Stimulated activated naive CD8-positive, alpha-beta T cell treated with anti-CD3 and anti-CD28 coated beads, Interleukin-15, Interleukin-2, amounts not matched to agents 100 ng/mL and 50 ng/mL, for 24 hours (primary cell): Measurements from ENCODE around the gene ZNF385C.

Experiments
- H3K27ac Mint-ChIP-seq: one replicate; pipeline ENCODE4 v1.8.0; 2021; ENCODE audit warnings: mild to moderate bottlenecking, mixed read lengths
- H3K27me3 Mint-ChIP-seq: one replicate; pipeline ENCODE4 v1.8.0; 2021; ENCODE audit warnings: mixed read lengths
- H3K36me3 Mint-ChIP-seq: one replicate; pipeline ENCODE4 v1.8.0; 2021; ENCODE audit warnings: low read depth, mixed read lengths
- H3K4me1 Mint-ChIP-seq: one replicate; pipeline ENCODE4 v1.8.0; 2021; ENCODE audit warnings: low read depth, mixed read lengths
- H3K4me3 Mint-ChIP-seq: one replicate; pipeline ENCODE4 v1.8.0; 2021; ENCODE audit warnings: mild to moderate bottlenecking, mixed read lengths
- H3K9me3 Mint-ChIP-seq: one replicate; pipeline ENCODE4 v1.8.0; 2021; ENCODE audit warnings: mixed read lengths

ZNF385C gene

DNA sequence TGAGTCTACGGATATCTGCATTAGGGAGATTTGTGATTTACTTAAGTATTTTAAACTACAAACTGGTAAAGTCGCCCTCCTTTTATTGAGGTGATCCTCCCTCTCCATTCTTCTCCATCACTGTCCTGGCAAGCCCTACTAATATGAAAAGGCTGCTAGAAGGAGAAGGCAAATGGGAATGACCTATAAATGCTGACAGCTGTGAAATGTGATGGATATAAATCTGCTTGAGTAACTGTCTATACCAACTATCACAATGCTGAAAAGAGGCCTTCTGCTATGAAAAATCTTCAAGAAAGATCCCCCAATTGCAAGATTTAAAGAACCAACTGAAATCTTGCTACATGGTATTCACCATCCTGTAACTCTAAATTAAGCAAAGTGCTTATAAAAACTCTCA is 96.5 kb downstream of the ZNF385C start:
- Mint-ChIP-seq H3K27ac (no peak overlapping the region), H3K9me3 (no peaks in the 10 kb centered on the region), H3K4me1 (peaks cover 15% of the 10 kb centered on the region), H3K27me3 (no peaks in the 10 kb centered on the region), H3K36me3 (peaks cover 55% of the 10 kb centered on the region), H3K4me3 (no peak overlapping the region)

DNA sequence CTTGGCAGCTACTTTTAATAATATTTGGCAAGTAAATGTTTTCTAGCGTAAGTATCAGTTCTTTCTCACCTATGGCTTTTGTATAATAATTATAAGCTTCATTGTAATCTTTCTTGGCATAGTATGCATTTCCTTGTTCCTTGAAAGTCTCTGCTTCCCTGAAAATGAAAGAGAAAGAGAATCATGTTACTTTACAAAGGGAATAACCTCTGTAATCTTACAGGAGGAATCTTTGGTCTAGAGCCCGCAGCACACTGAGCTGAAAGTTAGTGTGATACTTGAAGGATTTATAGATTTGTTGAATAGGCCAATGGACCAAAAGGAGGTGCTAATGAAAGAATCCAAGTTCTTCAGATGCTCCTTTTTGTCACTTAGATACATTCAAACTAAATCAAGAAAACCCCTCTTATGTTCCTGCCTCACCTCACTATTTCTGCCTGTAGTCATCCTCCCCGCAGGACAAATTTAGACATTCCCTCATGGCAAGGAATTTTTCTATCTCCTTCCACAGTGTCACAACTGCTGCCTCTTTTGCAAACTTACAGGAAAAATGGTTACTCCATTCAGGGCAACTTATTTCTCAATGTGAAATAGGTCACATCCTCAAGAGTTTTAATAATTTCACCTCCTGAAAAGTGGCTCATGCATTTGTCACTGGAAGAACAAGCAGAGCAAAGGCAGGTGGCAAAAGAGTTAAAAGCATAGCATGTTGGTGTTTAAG is 97.7 kb downstream of the ZNF385C start:
- Mint-ChIP-seq H3K27me3 (no peaks in the 10 kb centered on the region), H3K36me3 (peaks cover 66% of the 10 kb centered on the region), H3K4me1 (peaks cover 25% of the 10 kb centered on the region), H3K27ac (no peak overlapping the region), H3K4me3 (no peak overlapping the region), H3K9me3 (no peaks in the 10 kb centered on the region)

DNA sequence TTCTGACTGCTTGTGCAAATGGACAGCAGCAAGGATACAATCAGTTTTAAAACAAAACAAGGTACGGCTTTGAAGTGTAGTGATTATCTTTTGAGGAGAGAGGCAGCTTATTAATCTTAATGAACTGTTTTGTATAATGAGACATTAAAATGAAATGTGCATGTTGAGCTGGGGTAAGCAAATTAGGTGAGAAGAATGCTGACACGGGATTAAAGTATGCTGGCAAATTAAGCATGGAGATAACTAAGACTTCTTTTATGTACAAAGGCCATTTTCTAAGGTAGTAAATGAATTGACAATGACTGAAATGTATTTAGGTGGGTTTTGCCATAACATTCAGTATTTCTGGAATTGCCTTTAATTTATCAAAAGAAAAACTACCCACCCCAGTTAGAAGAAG is 99.8 kb downstream of the ZNF385C start:
- H3K36me3 Mint-ChIP-seq, result peaks cover 69% of the 10 kb centered on the region
- H3K27ac Mint-ChIP-seq, result no peak overlapping the region
- H3K4me3 Mint-ChIP-seq, result no peak overlapping the region
- no peaks in the 10 kb centered on the region for H3K9me3 Mint-ChIP-seq
- no peaks in the 10 kb centered on the region for H3K27me3 Mint-ChIP-seq
- peaks cover 15% of the 10 kb centered on the region for H3K4me1 Mint-ChIP-seq

DNA sequence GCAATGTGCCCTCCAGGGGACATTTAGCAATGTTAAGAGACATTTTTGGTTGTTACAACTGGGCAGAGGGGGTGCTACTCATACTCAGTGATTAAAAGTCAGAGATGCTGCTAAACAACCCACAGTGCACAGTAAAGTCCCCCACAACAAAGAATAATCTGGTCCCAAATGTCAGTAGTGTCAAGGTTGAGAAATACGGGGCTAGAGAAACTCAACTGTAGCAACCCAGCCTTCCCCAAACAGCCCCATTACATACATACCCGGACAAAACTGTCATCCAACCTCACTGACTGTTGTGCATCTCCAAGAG is 101.5 kb downstream of the ZNF385C start:
- peak overlapping the region; percentile 78 for H3K27ac Mint-ChIP-seq
- no peaks in the 10 kb centered on the region for H3K9me3 Mint-ChIP-seq
- H3K27me3 Mint-ChIP-seq, result no peaks in the 10 kb centered on the region
- H3K4me3 Mint-ChIP-seq, result no peak overlapping the region
- peaks cover 64% of the 10 kb centered on the region for H3K36me3 Mint-ChIP-seq
- H3K4me1 Mint-ChIP-seq, result peaks cover 15% of the 10 kb centered on the region

DNA sequence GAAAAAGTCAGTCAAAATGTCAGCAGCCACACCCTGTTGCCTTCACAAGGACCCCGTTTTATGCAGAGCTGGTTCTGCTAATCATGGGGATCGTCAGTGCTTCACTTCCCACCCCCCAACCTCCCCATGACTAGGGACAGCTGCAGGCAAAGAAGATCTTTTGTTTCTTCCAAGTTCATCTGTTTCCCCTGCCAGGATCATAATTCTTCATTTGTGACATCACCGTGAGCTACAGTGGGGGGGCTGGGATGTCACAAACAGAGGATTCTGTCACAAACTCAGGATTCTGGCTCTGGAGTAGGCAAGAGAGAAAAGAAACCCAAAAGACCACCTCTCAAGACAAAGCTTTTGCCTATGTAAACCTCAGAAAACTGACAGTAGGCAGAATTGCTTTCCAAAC is 105.7 kb downstream of the ZNF385C start:
- Mint-ChIP-seq H3K4me1 (peaks cover 27% of the 10 kb centered on the region), H3K9me3 (no peaks in the 10 kb centered on the region), H3K27ac (no peak overlapping the region), H3K36me3 (peaks cover 77% of the 10 kb centered on the region), H3K27me3 (no peaks in the 10 kb centered on the region), H3K4me3 (no peak overlapping the region)

DNA sequence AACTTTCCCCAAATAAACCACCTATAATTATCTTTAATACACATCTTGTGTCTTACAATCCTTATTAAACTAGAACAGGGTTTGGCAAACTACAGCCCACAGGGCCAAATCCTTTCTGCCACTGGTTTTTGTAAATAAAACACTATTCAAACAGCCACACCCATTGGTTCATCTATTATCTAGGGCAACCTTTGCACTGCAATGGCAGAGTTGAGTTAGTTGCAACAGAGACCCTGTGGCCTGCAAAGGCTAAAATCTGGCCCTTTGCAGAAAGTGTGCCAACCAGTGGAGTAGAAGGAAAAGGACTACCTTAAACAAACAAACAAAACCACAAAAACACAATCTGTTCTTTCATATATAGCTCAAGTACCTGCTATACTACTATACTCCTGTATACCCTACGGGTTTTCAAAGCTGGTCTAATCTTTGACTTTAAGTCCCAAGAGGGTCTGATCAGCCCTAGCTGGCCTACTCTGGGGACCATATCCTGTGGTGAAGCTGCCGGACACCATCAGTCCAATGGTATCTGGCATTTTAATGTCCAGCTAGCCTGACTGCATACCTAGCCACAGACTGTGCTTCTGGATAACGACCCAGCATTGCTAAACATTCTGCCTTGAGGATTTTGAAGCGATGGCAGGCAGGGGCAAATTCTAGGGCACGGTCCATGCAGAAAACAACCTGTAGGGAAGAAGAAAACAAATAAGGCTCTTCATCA is 108.4 kb downstream of the ZNF385C start:
- no peaks in the 10 kb centered on the region for H3K27me3 Mint-ChIP-seq
- H3K9me3 Mint-ChIP-seq, result no peaks in the 10 kb centered on the region
- H3K4me3 Mint-ChIP-seq, result no peak overlapping the region
- peaks cover 84% of the 10 kb centered on the region for H3K36me3 Mint-ChIP-seq
- H3K4me1 Mint-ChIP-seq, result peaks cover 18% of the 10 kb centered on the region
- no peak overlapping the region for H3K27ac Mint-ChIP-seq

DNA sequence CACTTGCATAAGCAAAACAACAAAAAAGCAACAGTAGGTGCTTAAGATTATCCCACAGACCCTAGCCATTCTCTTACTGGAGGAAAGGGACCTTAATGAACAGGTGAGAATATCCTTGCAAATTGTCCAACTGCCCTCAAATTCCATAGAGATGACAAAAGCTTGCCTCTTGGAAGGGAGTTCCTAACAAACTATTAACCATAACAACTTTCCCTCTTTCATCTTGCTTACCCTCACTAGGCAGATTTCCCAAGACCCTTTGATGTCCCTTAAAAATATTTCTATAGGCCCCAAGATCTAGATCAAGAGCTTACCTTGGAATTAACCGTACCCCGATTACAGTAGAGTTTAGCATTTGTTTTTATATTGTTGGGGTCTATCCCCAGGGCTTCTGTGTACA is 109.9 kb downstream of the ZNF385C start:
- H3K36me3 Mint-ChIP-seq, result peaks cover 83% of the 10 kb centered on the region
- no peak overlapping the region for H3K4me3 Mint-ChIP-seq
- peak overlapping the region; percentile 82 for H3K27ac Mint-ChIP-seq
- no peaks in the 10 kb centered on the region for H3K9me3 Mint-ChIP-seq
- no peaks in the 10 kb centered on the region for H3K27me3 Mint-ChIP-seq
- H3K4me1 Mint-ChIP-seq, result peaks cover 18% of the 10 kb centered on the region

DNA sequence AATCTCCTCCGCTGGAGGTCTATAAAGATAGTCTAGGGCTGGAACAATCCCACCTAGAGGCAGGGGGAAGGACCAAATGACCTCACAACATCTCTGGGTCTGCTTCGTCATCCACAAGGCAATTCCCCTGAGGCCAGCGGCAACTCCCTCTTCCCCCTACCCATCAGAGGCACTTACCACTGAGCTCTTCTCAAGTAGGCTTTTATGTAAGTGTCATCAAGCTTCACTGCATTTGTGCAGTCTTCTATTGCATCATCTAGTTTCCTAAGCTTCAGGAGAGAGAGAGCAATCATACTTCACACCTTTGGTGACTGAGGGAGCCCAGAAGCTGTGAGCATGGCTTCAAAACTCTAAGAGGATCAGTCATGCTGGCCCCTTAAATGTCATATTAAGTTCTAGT is 110.6 kb downstream of the ZNF385C start:
- H3K27ac Mint-ChIP-seq, result peak overlapping the region; percentile 82
- H3K9me3 Mint-ChIP-seq, result no peaks in the 10 kb centered on the region
- peaks cover 18% of the 10 kb centered on the region for H3K4me1 Mint-ChIP-seq
- H3K36me3 Mint-ChIP-seq, result peaks cover 79% of the 10 kb centered on the region
- no peaks in the 10 kb centered on the region for H3K27me3 Mint-ChIP-seq
- H3K4me3 Mint-ChIP-seq, result no peak overlapping the region

DNA sequence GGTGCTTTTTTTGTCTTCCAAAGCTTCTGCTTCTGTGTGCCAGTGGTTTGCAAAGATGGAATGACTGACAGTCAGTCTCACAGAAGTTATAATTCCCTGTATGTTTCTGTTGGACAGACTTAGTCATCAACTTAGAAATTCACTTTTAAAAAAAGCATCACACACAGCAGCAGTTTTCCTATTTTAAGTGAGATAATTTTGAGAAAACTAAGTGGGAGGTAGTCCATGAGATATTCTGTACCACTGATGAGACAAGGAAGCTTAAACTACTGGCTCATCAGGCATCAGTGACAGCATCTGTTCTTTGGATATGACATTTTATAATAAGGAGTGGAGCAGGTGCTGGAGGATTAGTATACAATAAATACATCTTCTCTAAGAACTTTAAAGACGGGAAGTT is 111.6 kb downstream of the ZNF385C start:
- H3K36me3 Mint-ChIP-seq, result peaks cover 84% of the 10 kb centered on the region
- H3K27ac Mint-ChIP-seq, result peak overlapping the region; percentile 82
- no peaks in the 10 kb centered on the region for H3K27me3 Mint-ChIP-seq

DNA sequence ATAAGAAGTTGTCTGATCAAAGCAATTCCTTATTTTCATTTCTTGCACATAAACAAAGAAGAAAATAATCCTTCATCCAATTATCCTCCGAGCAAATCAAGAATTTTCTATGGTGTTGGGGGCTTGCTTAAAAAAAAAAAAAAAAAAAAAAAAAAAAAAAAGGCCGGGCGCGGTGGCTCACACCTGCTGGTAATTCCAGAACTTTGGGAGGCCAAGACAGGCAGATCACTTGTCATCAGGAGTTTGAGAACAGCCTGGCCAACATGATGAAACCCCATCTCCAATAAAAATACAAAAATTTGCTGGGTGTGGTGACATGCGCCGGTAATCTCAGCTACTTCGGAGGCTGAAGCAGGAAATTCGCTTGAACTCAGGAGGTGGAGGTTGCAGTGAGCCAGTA is 112.4 kb downstream of the ZNF385C start:
- Mint-ChIP-seq H3K9me3 (no peaks in the 10 kb centered on the region), H3K4me1 (peaks cover 18% of the 10 kb centered on the region), H3K27ac (peak overlapping the region; percentile 40), H3K36me3 (peaks cover 84% of the 10 kb centered on the region), H3K4me3 (no peak overlapping the region), H3K27me3 (no peaks in the 10 kb centered on the region)

More for the DNA sequence above, 111.6 kb downstream of the ZNF385C start:
- no peaks in the 10 kb centered on the region for H3K9me3 Mint-ChIP-seq
- H3K4me1 Mint-ChIP-seq, result peaks cover 18% of the 10 kb centered on the region
- H3K4me3 Mint-ChIP-seq, result no peak overlapping the region

DNA sequence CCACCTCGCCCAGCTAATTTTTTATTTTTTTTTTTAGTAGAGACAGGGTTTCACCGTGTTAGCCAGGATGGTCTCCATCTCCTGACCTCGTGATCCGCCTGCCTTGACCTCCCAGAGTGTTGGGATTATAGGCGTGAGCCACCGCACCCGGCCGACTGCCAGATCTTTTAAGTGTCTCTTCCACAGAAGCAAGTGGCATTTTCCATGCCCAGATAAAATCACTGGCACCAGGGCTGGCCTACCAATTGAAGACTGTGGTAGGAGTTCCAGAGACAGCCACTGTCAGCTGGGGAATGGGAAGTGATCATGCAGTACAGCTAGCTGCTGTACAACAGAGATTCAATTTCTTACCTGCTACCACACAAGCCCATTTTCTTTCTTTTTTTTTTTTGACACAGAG is 113.8 kb downstream of the ZNF385C start:
- Mint-ChIP-seq H3K9me3 (no peaks in the 10 kb centered on the region), H3K27me3 (no peaks in the 10 kb centered on the region), H3K4me3 (no peak overlapping the region), H3K27ac (no peak overlapping the region), H3K4me1 (peaks cover 18% of the 10 kb centered on the region), H3K36me3 (peaks cover 83% of the 10 kb centered on the region)

DNA sequence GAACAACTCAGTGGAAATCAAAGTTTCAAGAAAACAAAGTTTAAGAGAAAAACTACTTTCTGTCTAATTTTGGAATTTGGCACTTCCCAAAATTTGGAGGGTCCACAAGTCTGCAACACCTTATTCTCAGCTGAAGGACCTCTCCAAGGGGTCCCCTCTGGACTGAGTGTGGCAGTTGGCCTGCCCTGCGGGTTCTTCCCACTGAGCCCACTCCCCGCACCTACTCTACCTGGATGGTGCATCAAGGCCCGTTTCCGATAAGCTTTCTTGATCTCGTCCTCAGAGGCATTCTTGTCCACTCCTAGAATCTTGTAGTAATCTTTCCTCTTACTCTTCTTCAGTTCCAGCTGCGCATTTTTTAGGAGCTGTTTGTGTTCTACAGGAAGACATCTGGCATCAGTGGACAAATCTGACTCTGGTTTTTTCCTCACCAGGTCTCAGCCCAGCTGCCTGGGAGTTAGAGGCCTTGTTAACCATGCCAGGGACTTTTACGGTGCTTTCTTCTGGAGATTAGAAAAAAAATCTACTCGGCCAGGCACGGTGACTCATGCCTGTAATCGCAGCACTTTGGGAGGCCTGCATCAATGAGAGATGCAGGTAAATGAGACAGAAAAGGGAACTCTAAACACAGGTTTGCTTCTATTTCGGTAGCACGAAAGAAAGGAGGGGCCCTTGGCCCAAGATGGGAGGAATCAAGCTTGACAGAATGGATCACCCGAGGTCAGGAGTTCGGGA is 116.1 kb downstream of the ZNF385C start:
- Mint-ChIP-seq H3K4me1 (peaks cover 4% of the 10 kb centered on the region), H3K36me3 (peaks cover 70% of the 10 kb centered on the region), H3K9me3 (no peaks in the 10 kb centered on the region), H3K4me3 (no peak overlapping the region), H3K27me3 (no peaks in the 10 kb centered on the region), H3K27ac (no peak overlapping the region)

DNA sequence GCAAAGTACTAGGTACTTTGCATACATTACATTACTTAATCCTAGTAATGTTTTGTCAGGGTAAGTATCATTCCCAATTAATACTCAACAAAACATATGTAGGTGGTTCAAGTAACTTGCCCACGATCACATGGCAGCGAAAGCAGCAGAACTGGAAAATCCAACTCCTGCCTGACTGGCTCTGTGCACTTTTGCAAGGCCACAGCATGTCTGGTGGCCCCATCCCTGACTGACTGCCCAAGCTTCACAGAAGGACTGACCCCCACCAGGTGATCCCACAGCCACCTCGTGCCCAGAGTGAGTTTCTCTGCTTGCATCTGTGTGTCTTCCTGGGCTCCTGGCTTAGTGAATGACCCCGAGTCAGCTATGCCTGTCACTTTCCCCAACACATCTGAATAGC is 120.3 kb downstream of the ZNF385C start:
- Mint-ChIP-seq H3K27me3 (no peaks in the 10 kb centered on the region), H3K9me3 (no peaks in the 10 kb centered on the region), H3K27ac (no peak overlapping the region), H3K36me3 (peaks cover 63% of the 10 kb centered on the region), H3K4me1 (no peaks in the 10 kb centered on the region), H3K4me3 (no peak overlapping the region)

DNA sequence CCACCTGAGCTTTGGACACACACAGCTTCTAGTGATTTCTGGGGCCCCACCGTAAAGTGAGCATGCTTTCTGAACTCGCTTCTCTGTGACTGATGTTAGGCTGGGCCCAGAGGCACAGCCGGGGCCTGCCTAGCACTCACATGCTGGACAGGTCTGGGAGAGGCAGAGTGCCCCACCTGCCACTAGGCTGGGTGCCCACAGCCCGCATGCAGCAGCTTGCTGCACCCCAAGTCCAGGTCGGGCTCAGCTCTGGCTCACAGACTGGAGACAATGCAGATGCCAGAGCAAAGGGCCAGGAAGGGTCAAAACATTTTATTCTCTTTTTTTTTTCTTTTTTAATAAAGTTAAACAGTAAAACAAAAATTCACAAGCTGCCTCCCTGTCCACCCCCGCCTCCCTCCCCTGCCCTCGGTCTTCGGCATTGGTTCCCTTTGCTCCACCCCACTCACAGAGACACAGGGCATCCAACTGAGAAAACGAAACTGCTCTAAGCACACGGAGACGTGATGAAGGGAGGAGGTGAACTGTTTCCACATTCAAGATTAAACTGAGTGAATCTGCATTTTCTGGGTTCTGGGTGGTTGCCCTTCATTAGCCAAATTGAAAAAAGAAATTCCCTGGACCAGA is 122.0 kb downstream of the ZNF385C start:
- H3K36me3 Mint-ChIP-seq, result peaks cover 56% of the 10 kb centered on the region
- no peak overlapping the region for H3K4me3 Mint-ChIP-seq
- peaks cover under 1% of the 10 kb centered on the region for H3K4me1 Mint-ChIP-seq
- peak overlapping the region; percentile 12 for H3K27ac Mint-ChIP-seq
- no peaks in the 10 kb centered on the region for H3K9me3 Mint-ChIP-seq
- no peaks in the 10 kb centered on the region for H3K27me3 Mint-ChIP-seq
